K562 (cell line): ENCODE results near the gene SMIM29. TPM values are rescaled to one million over a fixed set of nuclear protein-coding genes. Genes with fewer than 3 reads are reported as not detected.

Source experiments
- DACH1 ChIP-seq: fragments of 450-650 bp; IDR thresholded peaks from 2 replicates; pipeline ENCODE4 v1.6.1; 2018; ENCODE audit not compliant: partially characterized antibody
- DPF2 ChIP-seq: fragments of 450-650 bp; IDR thresholded peaks from 2 replicates; pipeline ENCODE4 v1.6.1; 2016
- MCM7 ChIP-seq, 2 experiments: fragments of 450-650 bp; IDR thresholded peaks; 2 replicates each; pipeline ENCODE4 v1.6.1; 2016 to 2018
- NR2C2 ChIP-seq, 2 experiments: fragments of 200-800 bp in 1 of 2; sonication (Bioruptor generic) in 1 of 2; sonication (generic) in 1 of 2; formaldehyde crosslinking in 1 of 2; IDR thresholded peaks; 2 replicates each; pipeline versions ENCODE4 v1.6.1 to v1.8.0; 2016 to 2022; ENCODE audit warnings: mild to moderate bottlenecking in 1 of 2, missing compliant biosample characterization in 1 of 2, missing genetic modification characterization in 1 of 2, missing genetic modification reagents in 1 of 2
- RAD21 ChIP-seq, 2 experiments: fragments of 250-450 bp in 1 of 2; fragments of 450-650 bp in 1 of 2; sonication (Bioruptor Pico) in 1 of 2; formaldehyde crosslinking in 1 of 2; IDR thresholded peaks in 1 of 2; conservative IDR thresholded peaks in 1 of 2; 2 replicates each; pipeline versions ENCODE4 v1.4.0 to v1.8.0; 2020 to 2022; ENCODE audit warnings: mild to moderate bottlenecking in 2 of 2, moderate library complexity in 1 of 2
- SIRT6 ChIP-seq: IDR thresholded peaks from one replicate; pipeline ENCODE4 v1.6.1; 2012; ENCODE audit warnings: low read depth, mild to moderate bottlenecking, control low read depth, inconsistent platforms, low read length, moderate library complexity
- SPI1 ChIP-seq: IDR thresholded peaks from 2 replicates; pipeline ENCODE4 v1.6.1; 2011; ENCODE audit warnings: low read depth, low read length, control low read depth, borderline replicate concordance
- XRCC5 ChIP-seq: fragments of 200-400 bp; formaldehyde crosslinking; IDR thresholded peaks from 2 replicates; pipeline ENCODE4 v1.6.1; 2017; ENCODE audit warnings: low read depth, mild to moderate bottlenecking, low read length
- polyA plus RNA-seq, 8 experiments: library from polyadenylated mRNA; depleted of rRNA in 4 of 8; stranded (reverse) in 5 of 8; unstranded in 3 of 8; fragments of >200 nt; fragmentation: Nextera tagmentation in 2 of 8; fragmentation: Illumina TruSeq in 1 of 8; extraction: Ambion mirVana in 2 of 8; extraction: Trizol in 1 of 8; gene quantifications; 2 replicates each; pipeline versions ENCODE4 v1.2.1 to v1.2.3, GENCODE V29; 2011 to 2014; ENCODE audit warnings: inconsistent platforms in 1 of 8, missing spikeins in 1 of 8
- total RNA-seq, 7 experiments: library from RNA; depleted of rRNA in 6 of 7; stranded (reverse); fragments of >200 nt in 6 of 7; fragmentation: Illumina TruSeq in 2 of 7; extraction: Trizol in 2 of 7; gene quantifications; 2 replicates each; pipeline versions ENCODE4 v1.2.1 to v1.2.3, GENCODE V29; 2011 to 2021; ENCODE audit warnings: low replicate concordance in 1 of 7
- TF ChIP-seq, protein P1 (sequence below), 2 experiments: fragments of 450-650 bp; formaldehyde crosslinking in 1 of 2; IDR thresholded peaks; 2 replicates each; pipeline versions ENCODE4 v1.4.0 to v1.6.1; 2014 to 2020; ENCODE audit warnings: mild to moderate bottlenecking in 2 of 2, borderline replicate concordance in 1 of 2, low read depth in 1 of 2
- TF ChIP-seq, protein P2 (sequence below): fragments of 250-450 bp; sonication (Bioruptor Pico); IDR thresholded peaks from 2 replicates; pipeline ENCODE4 v1.8.0; 2022; ENCODE audit warnings: moderate library complexity, mild to moderate bottlenecking, inconsistent platforms
- TF ChIP-seq, protein P3 (sequence below): fragments of 450-650 bp; formaldehyde crosslinking; IDR thresholded peaks from 2 replicates; pipeline ENCODE4 v1.4.0; 2022; ENCODE audit warnings: missing genetic modification characterization
- TF ChIP-seq, protein P4 (sequence below): sonication (generic); formaldehyde crosslinking; IDR thresholded peaks from 2 replicates; pipeline ENCODE4 v1.8.0; 2022; ENCODE audit warnings: missing genetic modification reagents, mild to moderate bottlenecking, moderate library complexity, borderline replicate concordance
- TF ChIP-seq, protein P5 (sequence below): fragments of 450-650 bp; formaldehyde crosslinking; IDR thresholded peaks from 2 replicates; pipeline ENCODE4 v1.4.0; 2022; ENCODE audit warnings: missing genetic modification characterization

SMIM29 gene
- total and polyA plus RNA-seq, 9 of the 15 experiments (the other 6 are each of a cell fraction or from before 2014, with no cell fraction given): 6.5 to 36.7 (median 20.9) TPM

DNA sequence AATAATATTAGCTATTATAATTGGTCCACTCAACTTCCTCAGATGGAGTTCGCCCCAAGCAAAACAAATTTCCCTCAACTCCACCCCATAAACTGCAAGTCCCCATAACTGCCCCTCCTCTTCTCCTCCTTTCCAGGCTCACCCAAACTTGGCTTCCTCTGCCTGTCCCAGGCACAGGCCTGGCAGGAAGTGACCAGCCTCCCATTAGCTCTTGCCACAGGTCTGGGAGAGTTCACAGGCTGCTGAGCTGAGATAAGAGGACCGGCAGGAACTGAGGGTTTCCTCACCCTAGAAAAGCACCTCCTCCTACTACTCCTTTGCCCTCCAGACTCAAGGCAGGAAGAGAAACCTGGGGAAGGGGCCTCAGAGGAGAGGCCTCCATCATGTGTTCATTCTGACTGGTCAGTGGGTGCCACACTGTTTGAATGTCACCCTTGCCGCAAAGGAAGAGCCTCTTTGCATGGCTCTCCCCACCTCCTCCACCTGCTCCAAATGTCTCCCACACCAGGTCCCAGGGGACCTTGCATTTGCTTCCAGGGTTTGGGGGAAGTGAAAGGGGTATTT is 24.5 kb upstream of the SMIM29 start (continued):
- TF ChIP-seq, protein P1, sequence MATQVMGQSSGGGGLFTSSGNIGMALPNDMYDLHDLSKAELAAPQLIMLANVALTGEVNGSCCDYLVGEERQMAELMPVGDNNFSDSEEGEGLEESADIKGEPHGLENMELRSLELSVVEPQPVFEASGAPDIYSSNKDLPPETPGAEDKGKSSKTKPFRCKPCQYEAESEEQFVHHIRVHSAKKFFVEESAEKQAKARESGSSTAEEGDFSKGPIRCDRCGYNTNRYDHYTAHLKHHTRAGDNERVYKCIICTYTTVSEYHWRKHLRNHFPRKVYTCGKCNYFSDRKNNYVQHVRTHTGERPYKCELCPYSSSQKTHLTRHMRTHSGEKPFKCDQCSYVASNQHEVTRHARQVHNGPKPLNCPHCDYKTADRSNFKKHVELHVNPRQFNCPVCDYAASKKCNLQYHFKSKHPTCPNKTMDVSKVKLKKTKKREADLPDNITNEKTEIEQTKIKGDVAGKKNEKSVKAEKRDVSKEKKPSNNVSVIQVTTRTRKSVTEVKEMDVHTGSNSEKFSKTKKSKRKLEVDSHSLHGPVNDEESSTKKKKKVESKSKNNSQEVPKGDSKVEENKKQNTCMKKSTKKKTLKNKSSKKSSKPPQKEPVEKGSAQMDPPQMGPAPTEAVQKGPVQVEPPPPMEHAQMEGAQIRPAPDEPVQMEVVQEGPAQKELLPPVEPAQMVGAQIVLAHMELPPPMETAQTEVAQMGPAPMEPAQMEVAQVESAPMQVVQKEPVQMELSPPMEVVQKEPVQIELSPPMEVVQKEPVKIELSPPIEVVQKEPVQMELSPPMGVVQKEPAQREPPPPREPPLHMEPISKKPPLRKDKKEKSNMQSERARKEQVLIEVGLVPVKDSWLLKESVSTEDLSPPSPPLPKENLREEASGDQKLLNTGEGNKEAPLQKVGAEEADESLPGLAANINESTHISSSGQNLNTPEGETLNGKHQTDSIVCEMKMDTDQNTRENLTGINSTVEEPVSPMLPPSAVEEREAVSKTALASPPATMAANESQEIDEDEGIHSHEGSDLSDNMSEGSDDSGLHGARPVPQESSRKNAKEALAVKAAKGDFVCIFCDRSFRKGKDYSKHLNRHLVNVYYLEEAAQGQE (IDR thresholded peaks at IDR 0.05; ENCODE audit: borderline replicate concordance): peak; percentile 48; the same call in 1 of the 2 replicates
- TF ChIP-seq, protein P1 (CRISPR knock-in tag; IDR thresholded peaks at IDR 0.05; ENCODE audit: low read depth): no peak
- TF ChIP-seq SPI1: peak; percentile 94
- TF ChIP-seq DACH1: peak; percentile 91
- no peak for TF ChIP-seq NR2C2 (CRISPR knock-in tag; IDR thresholded peaks at IDR 0.05)
- TF ChIP-seq NR2C2 (tag; IDR thresholded peaks at IDR 0.05): peak; percentile 89
- TF ChIP-seq, protein P2, sequence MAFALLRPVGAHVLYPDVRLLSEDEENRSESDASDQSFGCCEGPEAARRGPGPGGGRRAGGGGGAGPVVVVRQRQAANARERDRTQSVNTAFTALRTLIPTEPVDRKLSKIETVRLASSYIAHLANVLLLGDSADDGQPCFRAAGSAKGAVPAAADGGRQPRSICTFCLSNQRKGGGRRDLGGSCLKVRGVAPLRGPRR: 0 out of 2 replicates have a peak, but pooled peaks have one; percentile 20
- TF ChIP-seq, protein P3, sequence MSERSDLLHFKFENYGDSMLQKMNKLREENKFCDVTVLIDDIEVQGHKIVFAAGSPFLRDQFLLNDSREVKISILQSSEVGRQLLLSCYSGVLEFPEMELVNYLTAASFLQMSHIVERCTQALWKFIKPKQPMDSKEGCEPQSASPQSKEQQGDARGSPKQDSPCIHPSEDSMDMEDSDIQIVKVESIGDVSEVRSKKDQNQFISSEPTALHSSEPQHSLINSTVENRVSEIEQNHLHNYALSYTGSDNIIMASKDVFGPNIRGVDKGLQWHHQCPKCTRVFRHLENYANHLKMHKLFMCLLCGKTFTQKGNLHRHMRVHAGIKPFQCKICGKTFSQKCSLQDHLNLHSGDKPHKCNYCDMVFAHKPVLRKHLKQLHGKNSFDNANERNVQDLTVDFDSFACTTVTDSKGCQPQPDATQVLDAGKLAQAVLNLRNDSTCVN (CRISPR knock-in tag): peak; percentile 83
- peak; percentile 99 for TF ChIP-seq DPF2
- TF ChIP-seq, protein P4, sequence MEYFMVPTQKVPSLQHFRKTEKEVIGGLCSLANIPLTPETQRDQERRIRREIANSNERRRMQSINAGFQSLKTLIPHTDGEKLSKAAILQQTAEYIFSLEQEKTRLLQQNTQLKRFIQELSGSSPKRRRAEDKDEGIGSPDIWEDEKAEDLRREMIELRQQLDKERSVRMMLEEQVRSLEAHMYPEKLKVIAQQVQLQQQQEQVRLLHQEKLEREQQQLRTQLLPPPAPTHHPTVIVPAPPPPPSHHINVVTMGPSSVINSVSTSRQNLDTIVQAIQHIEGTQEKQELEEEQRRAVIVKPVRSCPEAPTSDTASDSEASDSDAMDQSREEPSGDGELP: peak; percentile 89
- 0 out of 4 replicates have a peak, but pooled peaks of 1 of the 2 experiments have one; percentile 20 for TF ChIP-seq MCM7 (IDR thresholded peaks at IDR 0.05)
- no peak for TF ChIP-seq SIRT6
- TF ChIP-seq XRCC5: peak; percentile 86
- peak in 1 of 2 experiments; percentile 51; a peak in 3 of 4 replicates for TF ChIP-seq RAD21 (CRISPR knock-in tag; conservative IDR thresholded peaks at IDR 0.05 in 1 of 2, IDR thresholded peaks at IDR 0.05 in 1 of 2)
- TF ChIP-seq, protein P5, sequence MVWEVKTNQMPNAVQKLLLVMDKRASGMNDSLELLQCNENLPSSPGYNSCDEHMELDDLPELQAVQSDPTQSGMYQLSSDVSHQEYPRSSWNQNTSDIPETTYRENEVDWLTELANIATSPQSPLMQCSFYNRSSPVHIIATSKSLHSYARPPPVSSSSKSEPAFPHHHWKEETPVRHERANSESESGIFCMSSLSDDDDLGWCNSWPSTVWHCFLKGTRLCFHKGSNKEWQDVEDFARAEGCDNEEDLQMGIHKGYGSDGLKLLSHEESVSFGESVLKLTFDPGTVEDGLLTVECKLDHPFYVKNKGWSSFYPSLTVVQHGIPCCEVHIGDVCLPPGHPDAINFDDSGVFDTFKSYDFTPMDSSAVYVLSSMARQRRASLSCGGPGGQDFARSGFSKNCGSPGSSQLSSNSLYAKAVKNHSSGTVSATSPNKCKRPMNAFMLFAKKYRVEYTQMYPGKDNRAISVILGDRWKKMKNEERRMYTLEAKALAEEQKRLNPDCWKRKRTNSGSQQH (CRISPR knock-in tag): no peak
